ENCODE data around the gene BNIP5.

The BNIP5 gene

DNA sequence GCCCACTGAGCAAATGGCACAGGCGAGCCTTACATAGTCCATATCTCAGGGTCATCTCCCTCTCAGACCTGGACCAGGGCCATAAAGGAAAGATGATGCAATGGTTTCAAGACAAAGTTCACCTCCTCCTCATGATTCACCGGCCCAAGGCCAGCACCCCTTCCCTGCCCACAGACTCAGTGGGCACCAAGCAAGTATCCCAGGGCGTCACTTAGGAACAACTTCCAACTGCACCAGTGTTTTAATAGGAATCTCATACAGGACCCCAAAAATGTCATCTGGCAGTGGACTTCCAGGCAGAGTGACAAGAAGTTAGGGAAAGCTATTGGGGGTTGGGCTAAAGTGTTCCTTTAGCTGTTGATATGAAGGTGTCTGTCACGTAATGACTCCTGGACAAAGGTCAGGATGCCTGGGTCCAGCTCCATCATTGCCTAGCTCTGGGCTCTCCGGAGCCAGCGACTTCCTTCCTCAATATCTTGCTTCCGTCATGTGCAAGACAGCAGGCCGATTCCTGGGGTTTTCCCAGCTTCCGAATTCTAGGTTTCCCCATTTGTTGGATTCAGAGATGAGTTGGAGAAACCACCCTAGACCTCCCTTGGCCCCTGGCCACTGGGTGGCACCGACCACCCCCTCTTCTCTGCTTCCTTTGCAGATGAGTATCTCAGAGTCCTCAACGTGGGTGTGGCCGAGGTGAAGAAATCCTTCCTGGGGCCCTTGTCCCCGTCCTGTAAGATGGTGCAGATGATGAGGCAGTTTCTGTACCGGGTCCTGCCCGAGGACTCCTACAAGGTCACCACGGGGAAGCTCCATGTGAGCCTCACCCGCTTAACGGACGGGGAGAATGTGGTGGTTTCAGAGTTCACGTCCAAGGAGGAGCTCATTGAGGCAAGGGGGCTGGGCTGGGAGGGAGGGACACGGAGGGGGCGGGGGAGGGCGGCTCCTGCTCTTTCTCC lies 45.7 kb downstream of the BNIP5 start:
- peak overlapping the region; percentile 37; the same call in 1 of the 2 replicates for H2AFZ ChIP-seq (ENCODE audit: low read length)
- no peaks in the 10 kb centered on the region for H3K27me3 ChIP-seq (ENCODE audit: insufficient read depth, low read length, poor library complexity, severe bottlenecking)
- H3K9me2 ChIP-seq (replicated peaks; ENCODE audit: low read depth, low read length), result no peaks in the 10 kb centered on the region
- no peaks in the 10 kb centered on the region for H3K9me3 ChIP-seq (ENCODE audit: insufficient read depth, low read depth, low read length)
- H3K36me3 ChIP-seq (ENCODE audit: insufficient read depth, low read length), result no peaks in the 10 kb centered on the region
- no peak overlapping the region for H3K9ac ChIP-seq (ENCODE audit: low read depth, low read length, poor library complexity, severe bottlenecking)
- no peak overlapping the region for H3K4me3 ChIP-seq (ENCODE audit: low read length, poor library complexity, severe bottlenecking)
- H4K20me1 ChIP-seq (ENCODE audit: insufficient read depth, low read length, poor library complexity, severe bottlenecking), result no peaks in the 10 kb centered on the region
- no peaks in the 10 kb centered on the region for H3K79me2 ChIP-seq (ENCODE audit: insufficient read depth, low read length)
- peaks cover 9% of the 10 kb centered on the region for H3K4me1 ChIP-seq (ENCODE audit: insufficient read depth, low read length, poor library complexity, severe bottlenecking)
- no peak overlapping the region for H3K4me2 ChIP-seq (ENCODE audit: low read depth, low read length, poor library complexity, severe bottlenecking)
- TF ChIP-seq EZH2phosphoT487 (IDR thresholded peaks at IDR 0.05; ENCODE audit: borderline replicate concordance), result no peak
- TF ChIP-seq, protein P1, sequence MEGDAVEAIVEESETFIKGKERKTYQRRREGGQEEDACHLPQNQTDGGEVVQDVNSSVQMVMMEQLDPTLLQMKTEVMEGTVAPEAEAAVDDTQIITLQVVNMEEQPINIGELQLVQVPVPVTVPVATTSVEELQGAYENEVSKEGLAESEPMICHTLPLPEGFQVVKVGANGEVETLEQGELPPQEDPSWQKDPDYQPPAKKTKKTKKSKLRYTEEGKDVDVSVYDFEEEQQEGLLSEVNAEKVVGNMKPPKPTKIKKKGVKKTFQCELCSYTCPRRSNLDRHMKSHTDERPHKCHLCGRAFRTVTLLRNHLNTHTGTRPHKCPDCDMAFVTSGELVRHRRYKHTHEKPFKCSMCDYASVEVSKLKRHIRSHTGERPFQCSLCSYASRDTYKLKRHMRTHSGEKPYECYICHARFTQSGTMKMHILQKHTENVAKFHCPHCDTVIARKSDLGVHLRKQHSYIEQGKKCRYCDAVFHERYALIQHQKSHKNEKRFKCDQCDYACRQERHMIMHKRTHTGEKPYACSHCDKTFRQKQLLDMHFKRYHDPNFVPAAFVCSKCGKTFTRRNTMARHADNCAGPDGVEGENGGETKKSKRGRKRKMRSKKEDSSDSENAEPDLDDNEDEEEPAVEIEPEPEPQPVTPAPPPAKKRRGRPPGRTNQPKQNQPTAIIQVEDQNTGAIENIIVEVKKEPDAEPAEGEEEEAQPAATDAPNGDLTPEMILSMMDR (conservative IDR thresholded peaks at IDR 0.05; ENCODE audit: low read length), result no peak
- H3F3A ChIP-seq (ENCODE audit: low read depth), result no peaks in the 10 kb centered on the region

DNA sequence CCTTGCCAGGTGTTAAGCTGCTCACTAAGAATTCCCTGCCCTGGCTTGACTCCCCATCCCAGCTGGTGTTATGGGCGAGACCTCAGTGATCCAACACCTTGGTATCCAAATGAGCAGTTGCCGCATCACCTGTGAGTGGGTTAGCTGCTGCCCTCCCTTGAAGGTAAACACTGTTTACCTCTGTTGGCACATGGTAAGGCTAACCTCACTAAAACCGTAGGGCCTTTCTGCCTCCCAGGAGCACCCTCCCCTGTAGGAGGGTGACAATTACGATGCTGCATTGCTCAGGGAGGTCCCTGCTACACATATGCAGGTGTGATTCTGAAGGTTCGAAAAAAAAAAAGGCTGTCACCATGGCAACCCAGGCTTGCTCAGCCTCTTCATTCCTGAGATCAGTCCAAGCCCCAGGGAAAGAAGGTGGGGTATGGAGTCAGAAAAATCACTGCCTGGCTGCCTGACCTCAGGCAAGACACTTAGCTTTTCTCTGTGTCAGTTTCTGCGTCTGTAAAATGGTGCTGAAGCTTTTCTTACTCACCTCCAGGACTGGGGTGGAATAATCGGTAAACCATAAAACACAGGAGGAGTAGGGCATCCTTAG lies 47.3 kb downstream of the BNIP5 start:
- H3K4me3 ChIP-seq (ENCODE audit: low read length, poor library complexity, severe bottlenecking), result no peak overlapping the region
- H3K27me3 ChIP-seq (ENCODE audit: insufficient read depth, low read length, poor library complexity, severe bottlenecking), result no peaks in the 10 kb centered on the region
- TF ChIP-seq EZH2phosphoT487 (IDR thresholded peaks at IDR 0.05; ENCODE audit: borderline replicate concordance), result no peak
- TF ChIP-seq, protein P1 (conservative IDR thresholded peaks at IDR 0.05; ENCODE audit: low read length), result no peak
- no peaks in the 10 kb centered on the region for H3K36me3 ChIP-seq (ENCODE audit: insufficient read depth, low read length)
- peaks cover 9% of the 10 kb centered on the region for H3K4me1 ChIP-seq (ENCODE audit: insufficient read depth, low read length, poor library complexity, severe bottlenecking)
- no peak overlapping the region for H2AFZ ChIP-seq (ENCODE audit: low read length)
- no peaks in the 10 kb centered on the region for H3K9me2 ChIP-seq (replicated peaks; ENCODE audit: low read depth, low read length)
- no peaks in the 10 kb centered on the region for H3K9me3 ChIP-seq (ENCODE audit: insufficient read depth, low read depth, low read length)
- no peaks in the 10 kb centered on the region for H3K79me2 ChIP-seq (ENCODE audit: insufficient read depth, low read length)
- H4K20me1 ChIP-seq (ENCODE audit: insufficient read depth, low read length, poor library complexity, severe bottlenecking), result no peaks in the 10 kb centered on the region
- H3K9ac ChIP-seq (ENCODE audit: low read depth, low read length, poor library complexity, severe bottlenecking), result no peak overlapping the region
- H3K4me2 ChIP-seq (ENCODE audit: low read depth, low read length, poor library complexity, severe bottlenecking), result no peak overlapping the region
- no peaks in the 10 kb centered on the region for H3F3A ChIP-seq (ENCODE audit: low read depth)

DNA sequence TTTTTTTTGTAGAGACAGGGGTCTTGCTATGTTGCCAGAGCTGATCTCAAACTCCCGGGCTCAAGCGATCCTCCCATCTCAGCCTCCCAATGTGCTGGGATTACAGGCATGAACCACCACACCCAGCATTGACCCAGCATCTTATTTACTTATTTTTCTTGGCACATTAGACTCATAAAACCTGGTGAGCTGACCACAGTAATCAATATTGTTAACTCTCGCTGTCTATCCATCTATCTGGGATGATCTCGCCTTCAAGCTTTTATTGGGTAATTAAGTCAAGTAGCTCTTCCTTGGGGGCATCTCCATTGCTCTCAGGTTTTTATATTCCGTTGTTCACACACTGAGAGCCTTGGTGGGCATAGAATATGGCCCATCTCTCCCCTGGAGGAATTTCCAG lies 49.8 kb downstream of the BNIP5 start:
- Histone ChIP-seq H4K20me1 (ENCODE audit: insufficient read depth, low read length, poor library complexity, severe bottlenecking) (no peaks in the 10 kb centered on the region), H3K27me3 (ENCODE audit: insufficient read depth, low read length, poor library complexity, severe bottlenecking) (no peaks in the 10 kb centered on the region), H3F3A (ENCODE audit: low read depth) (no peaks in the 10 kb centered on the region), H3K79me2 (ENCODE audit: insufficient read depth, low read length) (no peaks in the 10 kb centered on the region), H3K9me3 (ENCODE audit: insufficient read depth, low read depth, low read length) (no peaks in the 10 kb centered on the region), H3K4me3 (ENCODE audit: low read length, poor library complexity, severe bottlenecking) (no peak overlapping the region), H3K9ac (ENCODE audit: low read depth, low read length, poor library complexity, severe bottlenecking) (no peak overlapping the region), H2AFZ (ENCODE audit: low read length) (no peak overlapping the region), H3K4me2 (ENCODE audit: low read depth, low read length, poor library complexity, severe bottlenecking) (no peak overlapping the region), H3K4me1 (ENCODE audit: insufficient read depth, low read length, poor library complexity, severe bottlenecking) (peaks cover 9% of the 10 kb centered on the region), H3K9me2 (replicated peaks; ENCODE audit: low read depth, low read length) (no peaks in the 10 kb centered on the region), H3K36me3 (ENCODE audit: insufficient read depth, low read length) (no peaks in the 10 kb centered on the region)
- no peak for TF ChIP-seq EZH2phosphoT487 (IDR thresholded peaks at IDR 0.05; ENCODE audit: borderline replicate concordance)
- TF ChIP-seq, protein P1 (conservative IDR thresholded peaks at IDR 0.05; ENCODE audit: low read length), result no peak
